Sigmoid colon (tissue), 4 donors: ENCODE measurements around the gene CACHD1.

Experiments used
- EP300 ChIP-seq, 4 donors: sonication (generic); formaldehyde crosslinking; IDR thresholded peaks; one replicate each; pipeline ENCODE4 v1.6.1; 2017; ENCODE audit warnings: antibody characterized with exemption in 4 of 4
- POLR2AphosphoS5 ChIP-seq, 4 donors: sonication (generic); formaldehyde crosslinking; IDR thresholded peaks; one replicate each; pipeline ENCODE4 v1.6.1; 2017; ENCODE audit warnings: antibody characterized with exemption in 4 of 4
- TF ChIP-seq, protein P1 (sequence below), 4 experiments: fragments of 450-650 bp in 3 of 4; fragments of 200-600 bp in 1 of 4; IDR thresholded peaks; one replicate each; pipeline ENCODE4 v1.5.1; 2016 to 2019; ENCODE audit warnings: antibody characterized with exemption in 4 of 4, mild to moderate bottlenecking in 3 of 4, moderate library complexity in 2 of 4

DNA sequence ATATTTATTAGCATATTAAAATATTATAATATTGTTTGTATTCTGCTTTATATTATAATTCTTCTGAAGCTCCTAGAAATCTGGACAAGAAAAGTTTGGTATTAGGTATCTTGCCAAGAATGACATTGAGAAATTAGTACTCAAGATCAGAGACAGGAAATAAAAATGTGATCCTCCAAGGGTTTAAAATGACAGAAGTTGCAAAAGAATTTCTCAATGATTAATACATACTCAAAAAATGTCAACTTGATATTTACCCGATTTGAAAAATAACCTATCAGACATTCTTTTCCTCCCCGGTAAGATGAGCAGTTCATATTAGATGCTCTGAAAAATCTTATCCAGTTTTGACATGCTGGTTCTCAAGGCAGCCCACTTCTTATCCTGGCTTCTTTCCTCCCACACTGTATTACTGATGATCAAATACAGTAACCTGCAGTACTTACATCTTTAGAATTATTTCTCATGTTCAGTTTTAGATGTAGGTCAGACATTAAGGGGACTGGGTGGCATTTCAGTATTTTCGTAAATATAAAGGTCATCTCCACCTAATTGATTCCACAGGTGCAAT lies 55.3 kb downstream of the CACHD1 start:
- TF ChIP-seq, protein P1, sequence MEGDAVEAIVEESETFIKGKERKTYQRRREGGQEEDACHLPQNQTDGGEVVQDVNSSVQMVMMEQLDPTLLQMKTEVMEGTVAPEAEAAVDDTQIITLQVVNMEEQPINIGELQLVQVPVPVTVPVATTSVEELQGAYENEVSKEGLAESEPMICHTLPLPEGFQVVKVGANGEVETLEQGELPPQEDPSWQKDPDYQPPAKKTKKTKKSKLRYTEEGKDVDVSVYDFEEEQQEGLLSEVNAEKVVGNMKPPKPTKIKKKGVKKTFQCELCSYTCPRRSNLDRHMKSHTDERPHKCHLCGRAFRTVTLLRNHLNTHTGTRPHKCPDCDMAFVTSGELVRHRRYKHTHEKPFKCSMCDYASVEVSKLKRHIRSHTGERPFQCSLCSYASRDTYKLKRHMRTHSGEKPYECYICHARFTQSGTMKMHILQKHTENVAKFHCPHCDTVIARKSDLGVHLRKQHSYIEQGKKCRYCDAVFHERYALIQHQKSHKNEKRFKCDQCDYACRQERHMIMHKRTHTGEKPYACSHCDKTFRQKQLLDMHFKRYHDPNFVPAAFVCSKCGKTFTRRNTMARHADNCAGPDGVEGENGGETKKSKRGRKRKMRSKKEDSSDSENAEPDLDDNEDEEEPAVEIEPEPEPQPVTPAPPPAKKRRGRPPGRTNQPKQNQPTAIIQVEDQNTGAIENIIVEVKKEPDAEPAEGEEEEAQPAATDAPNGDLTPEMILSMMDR (IDR thresholded peaks at IDR 0.05) = no peak
- TF ChIP-seq EP300 (IDR thresholded peaks at IDR 0.05) = no peak
- no peak for TF ChIP-seq POLR2AphosphoS5 (IDR thresholded peaks at IDR 0.05)
